MCF 10A (cell line): ENCODE measurements around the gene PAX5. TPM values are rescaled to one million over a fixed set of nuclear protein-coding genes. Genes with fewer than 3 reads are reported as not detected.
A peak's percentile ranks its signal among the peaks of the same experiment; 100 is the strongest.

Experiments used
- BruUV-seq: library from RNA; stranded (reverse); fragments of 400-500 nt; replicated peaks from 2 replicates; lab custom pipeline; 2021; lab: Mats Ljungman, UMichigan
- CTCF ChIA-PET: fragments of 300-600 bp; sonication (Branson Sonifier 250); formaldehyde crosslinking; extraction: SDS; loops from one replicate; lab custom pipeline; 2021; ENCODE audit warnings: antibody characterized with exemption, inconsistent platforms; lab: Yijun Ruan, JAX
- POLR2A ChIA-PET: fragments of 300-600, 350-650 bp; sonication (Branson Sonifier 250); formaldehyde crosslinking; extraction: SDS; loops from one replicate; lab custom pipeline; 2020; ENCODE audit warnings: antibody characterized with exemption, inconsistent platforms; lab: Yijun Ruan, JAX
- DNase-seq: peaks from one replicate; pipeline ENCODE4 v3.0.0-alpha.2; 2018; ENCODE audit not compliant: unreplicated experiment
- H3K27ac Mint-ChIP-seq: one replicate; pipeline ENCODE4 v1.8.0; 2022; ENCODE audit warnings: mild to moderate bottlenecking, low read depth, mixed read lengths; ENCODE audit not compliant: unreplicated experiment
- H3K27me3 Mint-ChIP-seq: one replicate; pipeline ENCODE4 v1.8.0; 2022; ENCODE audit warnings: mixed read lengths; ENCODE audit not compliant: insufficient read depth, unreplicated experiment
- H3K36me3 Mint-ChIP-seq: one replicate; pipeline ENCODE4 v1.8.0; 2022; ENCODE audit warnings: mild to moderate bottlenecking, moderate library complexity, mixed read lengths; ENCODE audit not compliant: insufficient read depth, unreplicated experiment
- H3K4me1 Mint-ChIP-seq: one replicate; pipeline ENCODE4 v1.8.0; 2022; ENCODE audit warnings: mixed read lengths; ENCODE audit not compliant: insufficient read depth, unreplicated experiment
- H3K4me3 Mint-ChIP-seq: one replicate; pipeline ENCODE4 v1.8.0; 2022; ENCODE audit warnings: mild to moderate bottlenecking, moderate library complexity, mixed read lengths; ENCODE audit not compliant: unreplicated experiment
- H3K9me3 Mint-ChIP-seq: one replicate; pipeline ENCODE4 v1.8.0; 2022; ENCODE audit warnings: mixed read lengths; ENCODE audit not compliant: unreplicated experiment
- CTCF ChIP-seq: fragments of 200-600 bp; IDR thresholded peaks from one replicate; pipeline ENCODE4 v1.8.0; 2022; ENCODE audit warnings: antibody characterized with exemption, mild to moderate bottlenecking; ENCODE audit not compliant: unreplicated experiment
- intact Hi-C: fragments of 100-400 bp; cut with micrococcal nuclease; formaldehyde crosslinking; loops from 2 replicates; pipeline ENCODE4 v1.14.1; 2022
- total RNA-seq: library from RNA; stranded (reverse); gene quantifications from 2 replicates; pipeline ENCODE4 v1.2.3, GENCODE V29; 2022

The PAX5 gene
- total RNA-seq, 1 experiment from 2014 or later, result not detected

GRCh38 chr9:36858805-36859375, 175.2 kb downstream of the PAX5 start:
- ChIA-PET CTCF (interaction anchor here (0.5 kb wide), 1 partner anchor 72 kb away, joined by 3 read pairs; no protein-coding TSS in a partner anchor), POLR2A (interaction anchor here (0.6 kb wide), 1 partner anchor 42 kb away, joined by 3 read pairs; no protein-coding TSS in a partner anchor)
- no peaks in the 10 kb centered on the region for H3K36me3 Mint-ChIP-seq
- no peak overlapping the region for H3K4me3 Mint-ChIP-seq
- H3K27ac Mint-ChIP-seq, result no peak overlapping the region
- no peaks in the 10 kb centered on the region for H3K9me3 Mint-ChIP-seq
- TF ChIP-seq CTCF, result no peak
- peaks cover under 1% of the 10 kb centered on the region for H3K27me3 Mint-ChIP-seq
- H3K4me1 Mint-ChIP-seq, result no peaks in the 10 kb centered on the region
- intact Hi-C loops, result loop anchor here (10.0 kb wide), 1 partner anchor 224 kb away; no protein-coding TSS in a partner anchor
- no TSS peak for BruUV-seq
- peak; percentile 35 for DNase-seq

- no TSS peak for BruUV-seq
- CTCF ChIA-PET, result interaction anchor here (0.9 to 1.3 kb wide), 3 partner anchors 10 to 223 kb away, joined by 3 to 4 read pairs (median 3); no protein-coding TSS in a partner anchor
- H3K36me3 Mint-ChIP-seq, result no peaks in the 10 kb centered on the region
- peaks cover 27% of the 10 kb centered on the region for H3K27me3 Mint-ChIP-seq
- H3K27ac Mint-ChIP-seq, result no peak overlapping the region
- intact Hi-C loops, result loop anchor here (10.0 kb wide), 1 partner anchor 221 kb away; no protein-coding TSS in a partner anchor
- no peak overlapping the region for H3K4me3 Mint-ChIP-seq
- DNase-seq, result peak; percentile 21
- POLR2A ChIA-PET, result no interaction called here
- H3K4me1 Mint-ChIP-seq, result no peaks in the 10 kb centered on the region
- no peak for TF ChIP-seq CTCF
- no peaks in the 10 kb centered on the region for H3K9me3 Mint-ChIP-seq
Measured at GRCh38 chr9:36855448-36856315, 178.4 kb downstream of the PAX5 start.

GRCh38 chr9:36854751-36855150, 179.3 kb downstream of the PAX5 start:
- intact Hi-C loops, result loop anchor here (10.0 kb wide), 1 partner anchor 220 kb away; no protein-coding TSS in a partner anchor
- CTCF ChIA-PET, result interaction anchor here (0.9 to 1.3 kb wide), 2 partner anchors 9 to 221 kb away, joined by 3 read pairs; no protein-coding TSS in a partner anchor
- POLR2A ChIA-PET, result no interaction called here

More at GRCh38 chr9:36854751-36855150, 179.3 kb downstream of the PAX5 start:
- Mint-ChIP-seq H3K4me1 (no peaks in the 10 kb centered on the region), H3K36me3 (no peaks in the 10 kb centered on the region), H3K9me3 (no peaks in the 10 kb centered on the region), H3K27ac (no peak overlapping the region), H3K27me3 (peaks cover 29% of the 10 kb centered on the region), H3K4me3 (no peak overlapping the region)
- DNase-seq, result no peak
- no peak for TF ChIP-seq CTCF
- no TSS peak for BruUV-seq
